NCI-H2196 treated with DMSO at 0.1 percent for 48 hours (cell line): ENCODE results near the gene HTD2.

ENCODE experiments used
- DNase-seq: peaks from one replicate; lab custom pipeline; 2025; ENCODE audit not compliant: unreplicated experiment; lab: John Stamatoyannopoulos, UW

The HTD2 gene

DNA sequence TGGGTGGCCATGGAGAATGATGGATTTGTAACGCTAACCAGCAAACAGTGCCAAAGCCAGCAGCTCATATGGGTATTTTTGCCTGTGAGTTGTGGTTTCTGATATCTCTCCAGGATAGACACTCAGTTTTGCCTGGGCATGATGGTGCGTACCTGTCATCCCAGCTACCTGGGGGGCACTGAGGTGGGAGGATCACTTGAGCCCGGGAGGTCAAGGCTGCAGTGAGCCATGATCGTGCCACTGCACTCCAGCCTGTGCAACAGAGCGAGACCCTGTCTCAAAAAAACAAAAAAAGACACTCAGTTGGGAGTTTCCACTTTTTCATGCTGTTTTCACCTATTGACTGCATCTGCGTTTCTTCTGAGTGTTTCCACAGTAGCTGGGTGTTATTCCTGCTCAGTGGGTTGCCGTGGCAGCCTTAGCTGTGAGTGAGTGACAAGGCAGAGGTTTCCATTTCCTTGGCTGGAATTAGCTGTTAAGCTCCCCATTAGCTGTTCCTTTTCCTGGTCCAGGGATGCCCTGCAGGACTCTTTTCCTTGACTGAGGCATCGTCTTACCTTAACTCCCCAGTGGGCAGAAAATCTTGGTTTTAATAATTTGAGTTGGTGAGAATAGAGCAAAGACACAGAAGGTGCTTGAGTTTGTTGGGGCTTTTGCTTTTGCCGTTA is 14.5 kb upstream of the HTD2 start:
- DNase-seq = no peak

DNA sequence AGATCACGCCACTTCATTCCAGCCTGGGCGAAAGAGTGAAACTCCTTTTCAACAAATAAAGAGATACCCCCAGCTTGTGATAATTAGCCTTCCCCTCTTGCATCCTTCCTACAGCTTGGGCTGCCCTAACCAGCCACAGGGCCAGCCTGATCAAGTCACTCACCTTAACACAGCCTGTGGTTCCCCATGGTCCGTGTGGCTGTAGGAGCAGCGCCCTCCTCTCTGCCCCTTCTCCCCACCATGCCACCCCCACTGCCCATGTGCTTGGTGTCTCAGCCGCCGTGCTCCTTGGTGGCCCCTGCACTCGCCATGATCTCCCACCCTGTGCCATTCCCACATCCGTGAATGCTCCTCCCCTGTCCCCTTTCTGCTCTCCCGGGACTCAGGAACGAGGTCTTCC is 13.5 kb upstream of the HTD2 start:
- no peak for DNase-seq

DNA sequence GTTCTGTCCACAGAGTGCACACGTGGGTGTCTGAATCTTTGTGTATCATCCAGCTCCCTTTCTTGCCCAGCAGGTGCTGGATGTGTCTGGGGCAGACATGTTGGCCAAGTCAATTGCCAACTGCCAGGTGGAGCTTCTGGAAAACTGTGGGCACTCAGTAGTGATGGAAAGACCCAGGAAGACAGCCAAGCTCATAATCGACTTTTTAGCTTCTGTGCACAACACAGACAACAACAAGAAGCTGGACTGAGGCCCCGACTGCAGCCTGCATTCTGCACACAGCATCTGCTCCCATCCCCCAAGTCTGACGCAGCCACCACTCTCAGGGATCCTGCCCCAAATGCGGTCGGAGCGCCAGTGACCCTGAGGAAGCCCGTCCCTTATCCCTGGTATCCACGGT is 12.8 kb upstream of the HTD2 start:
- DNase-seq = no peak

DNA sequence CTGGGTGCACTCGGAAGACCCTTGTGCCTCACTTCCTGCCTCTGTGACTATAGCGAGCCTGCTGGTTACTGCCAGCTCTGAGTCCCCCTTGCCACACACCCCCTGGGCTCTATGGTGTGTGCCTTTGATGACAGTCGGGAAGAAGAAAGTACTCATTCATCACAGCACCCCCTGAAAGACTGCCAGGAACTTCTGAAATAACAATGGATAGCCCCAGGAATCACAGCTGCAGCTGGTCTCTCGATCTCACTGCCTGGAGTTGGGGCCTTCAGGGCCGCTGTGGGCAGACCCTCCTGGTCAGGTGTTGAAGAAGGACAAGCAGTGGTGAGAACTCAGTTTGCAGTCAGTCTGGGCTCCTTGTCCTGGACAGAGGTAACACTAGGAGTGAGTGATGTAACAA is 10.1 kb upstream of the HTD2 start:
- DNase-seq = no peak

DNA sequence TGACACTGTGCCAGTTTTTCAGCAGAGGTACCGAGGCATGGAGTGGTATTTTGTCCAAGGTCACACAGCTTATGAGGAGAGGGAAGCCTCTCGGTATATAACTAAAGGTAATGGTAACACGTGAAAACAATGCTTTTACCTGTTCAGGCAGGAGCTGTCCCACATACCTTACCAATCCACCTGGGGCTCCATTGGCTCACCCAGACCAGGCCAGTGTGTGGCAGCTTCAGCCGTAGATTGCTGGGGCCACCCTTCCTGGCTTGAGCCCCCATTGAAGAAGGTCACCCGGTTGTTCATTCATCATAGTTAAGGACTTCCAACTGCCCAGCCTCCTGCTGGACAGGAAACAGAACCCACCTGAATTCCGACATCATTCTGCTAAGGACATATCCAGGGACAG is 9.5 kb upstream of the HTD2 start:
- no peak for DNase-seq

DNA sequence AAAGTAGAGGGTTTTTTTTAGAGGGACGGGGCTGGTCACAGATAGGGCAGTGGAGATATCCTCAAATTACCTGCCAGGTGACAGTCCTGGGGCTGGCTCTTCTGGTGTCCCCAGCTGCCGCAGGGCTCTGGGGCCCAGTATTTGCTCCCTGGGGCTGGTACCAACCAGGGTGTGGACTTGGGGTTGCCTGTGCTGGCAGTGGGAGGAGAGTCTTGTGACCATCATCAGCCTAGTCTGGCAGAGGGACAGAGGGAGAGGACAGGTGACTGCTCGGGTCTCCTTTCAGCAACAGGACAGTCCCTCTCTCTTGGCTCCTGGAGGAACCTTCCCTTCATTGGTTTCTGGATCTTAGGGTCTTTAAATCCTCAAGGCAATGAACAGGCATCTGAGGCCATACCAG is 8.1 kb upstream of the HTD2 start:
- DNase-seq = no peak

DNA sequence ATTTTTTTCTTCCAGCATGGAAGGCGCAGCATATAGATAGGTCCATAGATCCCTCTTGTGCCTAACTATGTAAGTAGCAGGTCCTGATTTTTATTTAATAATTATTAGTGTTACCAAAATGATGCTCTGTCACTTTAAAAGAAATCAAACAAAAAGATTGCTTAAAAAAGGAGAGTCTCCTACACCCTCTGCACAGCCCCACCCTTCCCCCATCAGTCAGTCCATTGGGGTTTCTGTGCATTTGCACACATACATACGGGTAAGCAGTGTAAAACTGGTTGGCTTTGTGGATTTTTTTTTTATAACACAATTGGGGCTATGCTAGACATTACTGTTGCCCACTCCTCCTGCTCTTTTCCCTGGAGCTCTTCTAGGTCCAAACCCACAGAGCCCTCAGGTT is 7.2 kb upstream of the HTD2 start:
- DNase-seq = no peak

DNA sequence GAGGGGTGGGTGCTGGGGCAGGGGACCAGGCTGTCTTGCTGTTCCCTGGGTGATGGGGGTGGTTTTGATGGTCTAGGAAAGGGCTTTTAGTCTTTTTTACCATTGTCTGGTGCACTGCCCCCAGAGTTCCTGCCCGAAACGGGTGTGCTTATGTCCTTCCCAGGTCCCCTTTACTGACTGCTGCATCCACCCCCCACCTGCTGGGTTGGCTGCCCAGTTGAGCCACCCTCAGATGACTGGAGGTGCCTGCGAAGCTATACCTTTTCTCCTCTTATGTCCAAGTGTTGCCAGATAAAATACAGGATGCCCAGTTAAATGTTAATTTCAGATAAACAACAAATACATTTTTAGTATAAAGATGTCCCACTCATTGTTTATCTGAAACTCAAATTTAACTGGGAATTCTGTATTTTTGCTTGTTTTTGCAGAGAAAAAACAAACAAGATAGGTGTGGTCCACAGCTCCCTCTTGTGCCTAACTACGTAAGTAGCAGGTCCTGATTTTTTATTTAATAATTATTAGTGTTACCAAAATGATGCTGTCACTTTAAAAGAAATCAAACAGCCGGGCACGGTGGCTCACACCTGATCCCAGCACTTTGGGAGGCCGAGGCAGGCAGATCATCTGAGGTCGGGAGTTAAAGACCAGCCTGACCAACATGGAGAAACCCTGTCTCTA is 6.3 kb upstream of the HTD2 start:
- no peak for DNase-seq

DNA sequence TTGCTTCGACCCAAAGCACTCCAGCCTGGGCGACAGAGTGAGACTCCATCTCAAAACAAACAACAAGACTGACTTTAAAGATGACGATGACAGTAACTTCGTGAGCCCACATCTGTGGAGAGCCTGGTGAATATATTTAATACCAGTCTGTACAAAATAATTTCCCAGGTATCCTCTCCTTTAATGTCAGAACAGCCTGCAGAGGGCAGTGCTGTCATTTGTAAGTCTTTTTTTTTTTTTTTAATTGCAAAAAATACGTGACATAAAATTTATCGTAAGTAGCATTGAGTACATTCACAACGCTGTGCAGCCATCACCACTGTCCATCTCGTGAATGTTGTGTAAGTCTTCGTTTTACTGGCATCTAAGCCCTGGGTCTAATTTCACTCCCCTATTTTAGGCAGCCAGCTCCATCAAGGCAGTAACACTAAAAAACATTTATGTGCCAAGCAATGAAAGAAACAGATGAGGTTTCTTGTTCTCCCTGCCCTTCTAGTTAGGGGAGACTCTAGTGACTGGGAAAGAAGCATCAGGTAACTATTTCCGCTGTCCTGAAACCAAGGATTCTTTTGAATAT is 1.4 kb downstream of the HTD2 start:
- DNase-seq = no peak

DNA sequence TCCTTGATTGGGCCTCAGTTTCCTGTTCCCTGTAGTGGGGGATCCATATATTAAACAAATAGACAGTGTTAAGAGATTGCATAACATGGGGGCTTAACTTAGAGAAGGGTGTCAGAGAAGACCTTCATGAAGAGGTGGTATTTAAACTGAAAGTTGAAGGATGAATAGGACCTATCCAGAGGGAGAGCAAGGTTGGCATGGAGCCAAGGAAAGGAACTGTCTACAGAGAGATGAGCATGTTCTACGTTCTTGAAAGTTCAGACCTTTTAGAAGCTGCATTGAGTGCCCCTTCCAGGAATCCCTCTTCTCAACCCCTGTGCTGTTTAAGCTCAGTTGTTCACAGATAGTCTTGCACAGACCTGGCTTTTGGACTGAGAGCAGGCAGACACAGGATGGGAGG is 2.4 kb downstream of the HTD2 start:
- no peak for DNase-seq

DNA sequence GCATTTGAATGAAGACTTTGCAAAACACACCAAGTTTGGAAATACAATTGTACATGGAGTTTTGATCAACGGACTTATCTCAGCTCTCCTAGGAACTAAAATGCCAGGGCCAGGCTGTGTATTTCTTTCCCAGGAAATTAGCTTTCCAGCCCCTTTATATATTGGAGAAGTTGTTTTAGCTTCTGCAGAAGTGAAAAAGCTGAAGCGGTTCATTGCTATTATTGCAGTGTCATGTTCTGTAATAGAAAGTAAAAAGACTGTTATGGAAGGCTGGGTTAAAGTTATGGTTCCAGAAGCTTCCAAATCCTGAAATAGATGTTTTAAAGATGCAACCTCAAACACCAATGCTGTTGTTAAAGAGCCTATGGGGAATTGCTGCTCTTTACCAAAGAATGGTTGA is 11.5 kb downstream of the HTD2 start:
- DNase-seq = no peak

DNA sequence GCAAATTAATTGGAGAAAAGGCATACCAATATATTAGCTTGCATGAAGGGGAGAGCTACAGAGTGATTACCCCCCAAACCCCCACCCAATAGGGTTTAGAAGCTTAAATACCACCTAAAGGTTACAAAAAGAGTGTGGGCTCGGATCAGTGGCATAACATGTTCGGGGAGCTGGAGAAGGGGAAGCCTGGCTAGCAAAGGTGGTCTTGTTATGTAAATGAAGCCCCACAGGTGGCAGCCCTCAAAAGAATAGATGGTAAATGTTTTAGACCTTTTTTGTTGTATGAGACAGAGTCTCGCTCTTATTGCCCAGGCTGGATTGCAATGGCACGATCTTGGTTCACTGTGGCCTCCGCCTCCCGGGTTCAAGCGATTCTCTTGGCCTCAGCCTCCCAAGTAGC is 15.5 kb downstream of the HTD2 start:
- no peak for DNase-seq

DNA sequence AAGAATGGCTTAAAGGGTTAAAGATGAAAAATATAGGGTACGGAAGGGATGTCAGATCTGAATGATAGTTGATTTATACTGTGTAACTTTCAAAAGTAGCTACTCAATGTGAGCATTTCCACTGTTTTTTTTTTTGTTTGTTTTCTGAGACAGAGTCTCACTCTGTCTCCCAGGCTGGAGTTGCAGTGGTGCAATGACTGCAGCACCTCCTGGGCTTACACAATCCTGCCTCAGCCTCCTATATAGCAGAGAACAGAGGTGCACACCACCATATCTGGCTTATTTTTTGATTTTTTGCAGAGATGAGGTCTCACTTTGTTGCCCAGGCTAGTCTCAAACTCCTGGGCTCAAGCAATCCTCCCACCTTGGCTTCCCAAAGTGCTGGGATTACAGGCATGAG is 16.5 kb downstream of the HTD2 start:
- DNase-seq = no peak

DNA sequence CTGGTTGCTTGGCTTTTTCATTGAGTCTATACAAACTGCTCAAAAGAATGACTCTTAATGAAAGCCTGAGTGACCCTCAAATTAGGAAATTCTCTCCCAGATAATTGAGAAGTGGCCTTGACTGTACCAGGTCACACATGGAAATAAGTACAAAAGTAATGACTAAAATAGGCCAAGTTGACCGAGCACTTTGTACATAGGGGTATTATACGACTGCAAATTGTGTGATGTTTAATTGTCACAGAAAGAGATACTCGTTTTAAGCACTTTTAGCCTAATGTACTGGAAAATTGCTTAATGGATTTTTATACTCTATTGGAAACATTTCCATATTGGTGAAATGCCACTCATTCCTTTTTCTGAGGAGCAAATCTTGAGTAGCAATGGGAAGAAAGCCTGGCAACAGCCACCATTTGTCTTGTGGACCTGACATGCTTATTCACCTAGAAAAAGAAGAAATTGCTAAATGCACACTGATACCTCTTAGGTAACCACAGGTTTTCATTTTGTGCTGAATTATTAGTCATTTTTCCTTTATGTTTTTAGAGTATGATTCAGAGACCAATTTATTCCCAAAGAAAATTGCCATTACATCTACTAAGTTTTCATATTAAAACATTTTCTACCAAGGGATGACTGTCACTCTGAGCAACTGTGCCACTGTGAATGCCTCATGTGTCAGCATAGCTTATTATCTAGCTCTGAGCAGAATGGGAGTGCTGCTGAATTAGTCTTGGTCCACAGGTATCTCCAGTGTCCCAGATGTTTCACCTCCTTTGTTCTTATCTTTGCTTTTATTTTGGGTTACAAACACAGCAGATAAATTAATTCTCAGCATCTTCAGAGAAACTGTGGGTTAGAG is 17.4 kb downstream of the HTD2 start:
- DNase-seq = no peak

DNA sequence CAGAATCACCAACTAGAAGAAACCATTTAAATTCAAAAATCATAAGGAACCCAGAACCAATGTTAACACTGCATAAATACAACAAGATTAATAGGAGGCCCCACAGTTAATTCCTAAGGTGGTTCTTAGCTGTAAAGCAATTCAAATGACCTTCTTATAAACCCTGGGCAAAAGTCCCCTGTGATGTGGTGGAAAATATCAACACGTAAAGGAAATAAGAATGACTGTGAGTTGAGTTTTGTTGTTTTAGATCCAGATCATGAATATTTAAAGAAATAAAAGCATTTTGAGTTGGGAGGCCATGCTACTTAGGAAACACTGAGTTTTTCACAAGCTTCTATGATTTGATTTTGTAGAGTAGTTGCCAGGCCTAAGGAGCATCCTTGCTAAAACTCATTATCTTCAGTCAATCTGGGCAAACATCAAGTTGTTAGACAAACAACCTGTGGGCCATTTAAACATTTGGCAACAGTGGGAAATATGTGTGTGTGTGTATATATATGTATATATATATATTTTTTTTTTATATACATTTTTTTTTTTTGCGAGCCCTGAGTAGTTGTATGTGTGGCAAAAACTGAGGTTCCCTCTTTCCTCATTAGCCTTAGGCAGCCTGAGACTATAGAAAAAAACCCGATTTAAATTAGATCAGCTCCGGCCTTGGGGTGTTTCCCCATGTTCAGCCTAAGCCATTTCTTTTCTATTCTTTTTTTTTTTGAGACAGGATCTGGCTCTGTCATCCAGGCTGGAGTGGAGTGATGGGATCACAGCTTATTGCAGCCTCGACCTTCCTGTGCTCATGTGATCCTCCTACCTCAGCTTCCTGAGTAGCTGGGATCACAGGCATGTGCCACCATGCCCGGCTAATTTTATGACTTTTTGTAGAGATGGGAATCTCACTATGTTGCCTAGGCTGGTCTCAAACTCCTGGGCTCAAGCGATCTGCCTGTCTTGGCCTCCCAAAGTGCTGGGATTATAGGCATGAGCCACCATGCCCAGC is 18.4 kb downstream of the HTD2 start:
- DNase-seq = no peak

DNA sequence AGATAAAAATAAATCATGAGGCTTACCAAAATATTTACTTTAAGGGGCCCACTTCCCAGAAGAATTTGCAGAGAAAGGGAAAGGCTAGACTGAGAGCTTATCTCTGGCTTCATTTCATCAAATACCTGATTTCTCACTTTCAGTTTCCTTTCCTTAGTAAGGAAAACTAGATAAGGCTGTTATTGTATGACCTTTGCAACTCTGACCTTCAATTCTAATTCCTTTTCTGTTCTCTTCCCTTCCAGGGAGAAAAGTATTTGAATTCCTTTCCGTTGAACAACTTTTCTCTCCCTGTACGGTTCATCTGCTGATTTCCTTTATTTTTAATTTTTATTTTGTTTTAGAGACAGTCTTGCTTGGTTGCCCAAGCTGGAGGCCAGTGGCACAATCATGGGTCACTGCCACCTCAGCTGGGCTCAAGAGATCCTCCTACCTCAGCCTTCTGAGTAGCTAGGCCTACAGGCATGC is 19.2 kb downstream of the HTD2 start:
- DNase-seq = no peak

DNA sequence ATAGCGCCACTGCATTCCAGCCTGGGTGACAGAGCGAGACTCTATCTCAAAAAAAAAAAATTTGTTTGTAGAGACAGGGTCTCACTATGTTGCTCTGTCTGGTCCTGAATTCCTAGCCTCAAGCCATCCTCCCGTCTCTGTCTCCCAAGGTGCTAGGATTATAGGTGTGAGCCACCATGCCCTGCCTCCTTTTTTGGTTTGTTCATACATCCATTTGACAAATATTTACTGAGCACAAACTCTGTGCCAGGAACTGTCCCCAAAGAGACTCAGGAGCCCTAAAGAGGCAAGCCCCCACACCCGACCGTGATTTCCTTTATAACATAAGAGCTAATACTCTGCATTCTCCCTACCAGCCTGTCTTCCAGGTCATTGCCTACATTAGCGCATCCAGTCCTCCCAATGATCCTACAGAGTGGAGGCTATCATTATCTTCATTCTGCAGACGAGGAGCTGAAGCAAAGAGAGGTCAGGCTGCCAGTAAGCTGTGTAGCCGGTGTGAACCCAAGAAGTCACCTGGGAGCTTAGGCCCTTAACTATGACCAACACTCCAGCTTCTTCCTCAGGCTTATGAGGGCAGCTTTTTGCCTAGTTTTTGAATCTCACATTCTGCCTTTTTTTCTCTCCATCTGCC is 20.1 kb downstream of the HTD2 start:
- no peak for DNase-seq

DNA sequence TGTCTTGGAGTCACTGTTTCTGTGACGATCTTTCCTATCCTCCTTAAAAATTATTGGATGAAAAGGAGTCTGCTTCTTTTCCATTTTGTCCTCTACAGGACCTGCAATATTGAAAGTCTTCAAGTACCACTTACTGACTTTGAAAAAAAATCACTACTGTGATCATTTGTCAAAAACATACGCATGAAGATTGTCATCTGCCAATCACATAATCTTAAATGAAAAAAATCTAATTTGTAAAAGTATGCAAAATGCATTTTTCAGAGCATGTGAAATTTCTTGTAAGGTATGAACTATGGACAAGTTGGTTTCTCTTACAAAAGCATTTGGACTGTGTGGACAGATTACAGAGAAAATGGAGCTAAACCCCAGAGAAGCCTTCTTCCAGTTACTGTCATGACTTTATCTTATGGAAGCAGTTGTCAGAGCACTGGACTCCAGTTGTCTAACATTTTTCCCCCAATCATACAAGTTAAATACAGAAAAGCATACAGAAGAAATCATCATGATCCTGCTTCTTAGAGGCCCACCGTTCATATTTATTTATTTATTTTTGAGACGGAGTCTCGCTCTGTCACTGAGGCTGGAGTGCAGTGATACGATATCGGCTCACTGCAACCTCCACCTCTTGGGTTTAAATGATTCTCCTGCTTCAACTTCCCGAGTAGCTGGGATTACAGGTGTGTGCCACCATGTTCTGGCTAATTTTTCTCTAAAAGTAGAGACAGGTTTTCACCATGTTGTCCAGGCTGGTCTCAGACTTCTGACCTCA is 23.0 kb downstream of the HTD2 start:
- no peak for DNase-seq

DNA sequence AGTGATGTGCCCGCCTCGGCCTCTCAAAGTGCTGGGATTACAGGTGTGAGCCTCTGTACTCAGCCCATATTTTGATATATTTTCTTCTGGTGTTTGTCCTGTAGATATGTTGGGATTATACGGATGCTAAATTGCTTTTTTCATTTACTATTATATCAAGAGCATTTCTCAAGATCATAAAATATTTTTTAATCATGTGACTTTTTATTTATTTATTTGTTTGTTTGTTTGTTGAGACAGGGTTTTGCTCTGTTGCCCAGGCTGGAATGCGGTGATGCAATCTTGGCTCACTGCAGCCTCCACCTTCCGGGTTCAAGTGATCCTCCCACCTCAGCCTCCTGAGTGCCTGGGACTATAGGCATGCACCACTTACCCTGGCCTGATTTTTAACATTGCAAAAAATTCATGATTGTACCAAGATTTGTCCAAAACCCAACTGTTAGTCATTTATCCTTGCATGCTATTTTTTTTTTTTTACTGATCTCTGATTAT is 23.6 kb downstream of the HTD2 start:
- DNase-seq = no peak
